ENCODE results near the gene DLG4.

DLG4 gene

DNA sequence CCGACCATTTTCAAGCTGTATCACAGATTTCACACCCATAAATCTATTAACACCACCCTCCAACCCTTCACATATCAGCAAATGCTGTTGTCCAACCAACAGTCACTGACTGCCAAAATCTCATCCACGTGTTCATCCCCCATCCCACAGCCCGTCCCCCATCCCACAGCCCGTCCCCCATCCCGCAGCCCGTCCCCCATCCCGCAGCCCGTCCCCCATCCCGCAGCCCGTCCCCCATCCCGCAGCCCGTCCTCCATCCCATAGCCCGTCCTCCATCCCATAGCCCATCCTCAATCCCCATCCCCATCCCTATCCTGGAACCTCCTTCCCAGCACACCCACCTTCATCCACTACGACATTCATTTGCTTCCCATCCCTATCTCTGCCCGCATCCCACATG lies 14.1 kb downstream of the DLG4 start:
- no peak overlapping the region for H3K27ac ChIP-seq (ENCODE audit: low read depth, low read length)
- H3K4me1 ChIP-seq (ENCODE audit: control insufficient read depth in 5 of 5, insufficient read depth in 5 of 5, low read length in 5 of 5) = peaks cover 0 to 23% (median 14%) of the 10 kb centered on the region in 5 donors
- peak overlapping the region in 1 of 5 donors; percentile 63 for H3K9ac ChIP-seq (ENCODE audit: low read length in 5 of 5)

DNA sequence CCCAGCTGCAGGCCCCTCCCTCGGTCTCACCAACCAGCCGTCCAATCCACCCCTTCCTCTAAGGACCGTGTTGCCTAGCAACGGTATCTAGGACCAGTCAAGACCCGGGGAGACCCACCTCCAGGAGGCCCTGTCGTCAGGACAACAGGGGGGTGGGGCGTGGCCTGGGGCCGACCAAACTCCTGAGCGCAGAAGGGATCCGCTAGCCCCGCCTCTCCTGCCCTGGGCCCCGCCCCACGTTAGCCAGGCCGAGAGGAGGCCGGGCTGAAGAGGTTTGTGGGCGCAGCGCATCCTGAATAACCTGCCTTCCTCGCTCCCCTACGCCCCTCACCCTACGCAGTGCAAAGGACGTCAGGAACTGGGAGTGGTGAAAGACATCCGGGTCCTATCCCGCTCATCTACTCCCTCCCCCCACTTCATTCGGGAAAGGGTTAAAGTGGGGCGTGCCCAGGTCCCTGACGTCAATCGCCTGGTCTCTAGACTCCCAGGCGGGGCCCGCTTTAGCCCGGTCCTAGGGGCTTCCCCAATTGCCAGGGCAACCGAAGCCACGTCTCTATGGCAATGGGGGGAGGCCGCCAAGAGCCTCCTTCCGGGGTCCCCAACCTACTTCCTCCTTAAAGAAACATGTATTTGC lies 14.7 kb downstream of the DLG4 start:
- peaks cover 0 to 18% (median 14%) of the 10 kb centered on the region in 5 donors for H3K36me3 ChIP-seq (ENCODE audit: control insufficient read depth in 5 of 5, insufficient read depth in 5 of 5, low read length in 5 of 5)
- H3K27ac ChIP-seq (ENCODE audit: low read depth, low read length) = no peak overlapping the region
- H3K9ac ChIP-seq (ENCODE audit: low read length in 5 of 5) = peak overlapping the region in 4 of 5 donors; percentile 1 to 63 (median 47)
- H3K9me3 ChIP-seq (ENCODE audit: control insufficient read depth in 5 of 5, low read length in 5 of 5) = no peaks in the 10 kb centered on the region
- H3K4me3 ChIP-seq (ENCODE audit: low read depth in 1 of 5, low read length in 5 of 5) = peak overlapping the region; percentile 71 to 82 (median 74)
- peaks cover 0 to 23% (median 14%) of the 10 kb centered on the region in 5 donors for H3K4me1 ChIP-seq (ENCODE audit: control insufficient read depth in 5 of 5, insufficient read depth in 5 of 5, low read length in 5 of 5)
- peaks cover 4 to 10% (median 6%) of the 10 kb centered on the region in 5 donors for H3K27me3 ChIP-seq (ENCODE audit: control insufficient read depth in 5 of 5, insufficient read depth in 4 of 5, low read length in 5 of 5)

More for the DNA sequence above, 14.1 kb downstream of the DLG4 start:
- peak overlapping the region; percentile 71 to 82 (median 74) for H3K4me3 ChIP-seq (ENCODE audit: low read depth in 1 of 5, low read length in 5 of 5)
- H3K9me3 ChIP-seq (ENCODE audit: control insufficient read depth in 5 of 5, low read length in 5 of 5) = no peaks in the 10 kb centered on the region
- H3K36me3 ChIP-seq (ENCODE audit: control insufficient read depth in 5 of 5, insufficient read depth in 5 of 5, low read length in 5 of 5) = peaks cover 0 to 18% (median 14%) of the 10 kb centered on the region in 5 donors
- H3K27me3 ChIP-seq (ENCODE audit: control insufficient read depth in 5 of 5, insufficient read depth in 4 of 5, low read length in 5 of 5) = peaks cover 4 to 10% (median 6%) of the 10 kb centered on the region in 5 donors

DNA sequence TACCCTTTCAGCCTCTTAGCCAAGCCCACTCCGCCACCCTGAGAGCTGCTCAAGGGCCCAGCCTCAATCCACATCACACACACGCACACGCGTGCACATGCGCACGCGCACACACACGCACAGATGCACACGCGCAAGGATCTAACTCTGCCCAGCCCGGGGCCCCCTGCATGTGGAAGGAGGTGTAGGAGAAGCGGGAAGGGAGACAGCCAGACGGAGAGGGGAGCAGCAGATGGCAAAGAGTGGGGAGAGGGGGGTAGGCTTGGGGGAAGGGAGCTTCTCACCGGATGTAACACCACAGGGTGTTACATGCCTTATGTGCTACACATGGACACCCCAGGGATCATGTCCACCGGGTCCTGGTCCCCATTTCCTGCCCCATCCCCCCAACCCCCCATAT lies 15.3 kb downstream of the DLG4 start:
- Histone ChIP-seq H3K4me1 (ENCODE audit: control insufficient read depth in 5 of 5, insufficient read depth in 5 of 5, low read length in 5 of 5) (peaks cover 0 to 23% (median 14%) of the 10 kb centered on the region in 5 donors), H3K27ac (ENCODE audit: low read depth, low read length) (no peak overlapping the region), H3K4me3 (ENCODE audit: low read depth in 1 of 5, low read length in 5 of 5) (peak overlapping the region; percentile 17 to 82 (median 74)), H3K36me3 (ENCODE audit: control insufficient read depth in 5 of 5, insufficient read depth in 5 of 5, low read length in 5 of 5) (peaks cover 0 to 18% (median 14%) of the 10 kb centered on the region in 5 donors), H3K9ac (ENCODE audit: low read length in 5 of 5) (peak overlapping the region in 1 of 5 donors; percentile 63), H3K27me3 (ENCODE audit: control insufficient read depth in 5 of 5, insufficient read depth in 4 of 5, low read length in 5 of 5) (peaks cover 4 to 10% (median 6%) of the 10 kb centered on the region in 5 donors), H3K9me3 (ENCODE audit: control insufficient read depth in 5 of 5, low read length in 5 of 5) (no peaks in the 10 kb centered on the region)

DNA sequence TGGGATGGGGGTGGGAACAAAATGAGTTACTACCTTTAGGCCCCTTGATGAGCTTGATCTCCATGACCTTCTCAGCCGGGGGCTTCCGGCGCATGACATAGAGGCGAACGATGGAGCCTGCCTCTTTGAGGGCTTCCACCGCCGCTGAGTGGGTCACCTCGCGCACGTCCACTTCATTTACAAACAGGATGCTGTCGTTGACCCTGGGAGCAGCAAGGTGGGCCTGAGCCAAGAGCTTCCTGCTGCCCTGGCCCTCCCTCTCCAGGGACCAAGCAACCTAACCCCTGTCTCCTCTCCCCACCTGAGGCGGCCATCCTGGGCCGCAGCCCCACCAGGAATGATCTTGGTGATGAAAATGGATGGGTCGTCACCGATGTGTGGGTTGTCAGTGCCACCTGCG lies 16.2 kb downstream of the DLG4 start:
- Histone ChIP-seq H3K9ac (ENCODE audit: low read length in 5 of 5) (no peak overlapping the region), H3K4me1 (ENCODE audit: control insufficient read depth in 5 of 5, insufficient read depth in 5 of 5, low read length in 5 of 5) (peaks cover 0 to 23% (median 14%) of the 10 kb centered on the region in 5 donors), H3K27ac (ENCODE audit: low read depth, low read length) (no peak overlapping the region), H3K27me3 (ENCODE audit: control insufficient read depth in 5 of 5, insufficient read depth in 4 of 5, low read length in 5 of 5) (peaks cover 0 to 8% (median 2%) of the 10 kb centered on the region in 5 donors), H3K4me3 (ENCODE audit: low read depth in 1 of 5, low read length in 5 of 5) (no peak overlapping the region), H3K36me3 (ENCODE audit: control insufficient read depth in 5 of 5, insufficient read depth in 5 of 5, low read length in 5 of 5) (peaks cover 0 to 18% (median 14%) of the 10 kb centered on the region in 5 donors), H3K9me3 (ENCODE audit: control insufficient read depth in 5 of 5, low read length in 5 of 5) (no peaks in the 10 kb centered on the region)

DNA sequence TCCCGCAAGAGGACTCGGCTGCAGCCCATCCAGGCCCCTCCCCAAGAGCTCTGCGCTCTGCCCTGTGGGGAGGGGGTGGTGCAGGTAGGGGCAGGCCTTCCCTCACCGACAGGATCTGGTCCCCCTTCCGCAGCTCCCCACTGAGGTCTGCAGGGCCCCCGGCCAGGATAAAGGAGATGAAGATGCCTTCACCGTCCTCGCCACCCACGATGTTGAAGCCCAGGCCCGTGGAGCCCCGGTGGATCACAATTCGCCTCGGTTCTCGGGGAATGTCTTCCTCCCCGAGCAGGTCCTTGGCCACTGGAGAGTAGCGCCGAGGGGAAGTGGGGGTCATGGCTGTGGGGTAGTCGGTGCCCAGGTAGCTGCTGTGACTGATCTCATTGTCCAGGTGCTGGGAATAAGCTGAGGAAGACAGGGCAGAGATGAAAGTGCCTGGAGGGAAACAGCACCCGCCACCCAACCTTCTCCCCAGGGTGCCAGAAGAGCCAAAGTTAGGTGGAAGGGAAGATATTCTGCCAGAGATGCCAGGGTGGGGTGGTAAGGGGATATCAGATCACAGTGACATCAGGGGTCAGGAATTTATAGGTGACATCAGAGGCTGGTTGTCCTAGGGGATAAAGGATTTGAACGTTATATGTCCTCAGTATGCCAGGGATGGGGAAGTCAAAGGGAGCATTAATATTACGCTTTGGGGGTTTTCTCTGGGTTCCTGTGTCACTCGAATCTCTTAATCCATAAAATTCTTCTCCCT lies 22.8 kb downstream of the DLG4 start:
- H3K27me3 ChIP-seq (ENCODE audit: control insufficient read depth in 5 of 5, insufficient read depth in 4 of 5, low read length in 5 of 5) = no peaks in the 10 kb centered on the region
- no peaks in the 10 kb centered on the region for H3K9me3 ChIP-seq (ENCODE audit: control insufficient read depth in 5 of 5, low read length in 5 of 5)
- H3K4me1 ChIP-seq (ENCODE audit: control insufficient read depth in 5 of 5, insufficient read depth in 5 of 5, low read length in 5 of 5) = no peaks in the 10 kb centered on the region
- H3K9ac ChIP-seq (ENCODE audit: low read length in 5 of 5) = no peak overlapping the region
- H3K27ac ChIP-seq (ENCODE audit: low read depth, low read length) = no peak overlapping the region
- no peak overlapping the region for H3K4me3 ChIP-seq (ENCODE audit: low read depth in 1 of 5, low read length in 5 of 5)
- H3K36me3 ChIP-seq (ENCODE audit: control insufficient read depth in 5 of 5, insufficient read depth in 5 of 5, low read length in 5 of 5) = peaks cover 0 to 46% (median 22%) of the 10 kb centered on the region in 5 donors

DNA sequence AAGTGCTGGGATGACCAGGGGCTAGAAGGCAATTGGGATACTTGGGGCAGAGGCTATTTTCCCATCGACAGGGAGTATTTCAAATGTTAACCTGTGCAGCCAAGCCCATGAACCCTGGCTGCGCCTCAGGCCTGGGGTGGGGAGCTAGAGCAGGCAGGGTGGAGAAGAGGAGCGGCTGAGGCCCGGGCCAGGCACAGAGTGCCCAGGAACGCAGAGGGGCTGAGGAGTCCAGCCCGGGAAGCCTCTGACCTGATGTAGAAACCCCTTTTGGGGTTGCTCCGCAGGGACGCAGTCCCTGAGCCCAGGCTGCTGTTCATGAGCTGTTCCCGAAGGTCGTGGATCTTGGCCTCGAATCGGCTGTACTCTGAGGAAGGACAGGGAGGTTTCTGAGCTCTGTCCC lies 23.7 kb downstream of the DLG4 start:
- Histone ChIP-seq H3K4me1 (ENCODE audit: control insufficient read depth in 5 of 5, insufficient read depth in 5 of 5, low read length in 5 of 5) (no peaks in the 10 kb centered on the region), H3K9ac (ENCODE audit: low read length in 5 of 5) (no peak overlapping the region), H3K27me3 (ENCODE audit: control insufficient read depth in 5 of 5, insufficient read depth in 4 of 5, low read length in 5 of 5) (no peaks in the 10 kb centered on the region), H3K9me3 (ENCODE audit: control insufficient read depth in 5 of 5, low read length in 5 of 5) (no peaks in the 10 kb centered on the region), H3K27ac (ENCODE audit: low read depth, low read length) (no peak overlapping the region), H3K36me3 (ENCODE audit: control insufficient read depth in 5 of 5, insufficient read depth in 5 of 5, low read length in 5 of 5) (peaks cover 0 to 46% (median 19%) of the 10 kb centered on the region in 5 donors), H3K4me3 (ENCODE audit: low read depth in 1 of 5, low read length in 5 of 5) (no peak overlapping the region)

DNA sequence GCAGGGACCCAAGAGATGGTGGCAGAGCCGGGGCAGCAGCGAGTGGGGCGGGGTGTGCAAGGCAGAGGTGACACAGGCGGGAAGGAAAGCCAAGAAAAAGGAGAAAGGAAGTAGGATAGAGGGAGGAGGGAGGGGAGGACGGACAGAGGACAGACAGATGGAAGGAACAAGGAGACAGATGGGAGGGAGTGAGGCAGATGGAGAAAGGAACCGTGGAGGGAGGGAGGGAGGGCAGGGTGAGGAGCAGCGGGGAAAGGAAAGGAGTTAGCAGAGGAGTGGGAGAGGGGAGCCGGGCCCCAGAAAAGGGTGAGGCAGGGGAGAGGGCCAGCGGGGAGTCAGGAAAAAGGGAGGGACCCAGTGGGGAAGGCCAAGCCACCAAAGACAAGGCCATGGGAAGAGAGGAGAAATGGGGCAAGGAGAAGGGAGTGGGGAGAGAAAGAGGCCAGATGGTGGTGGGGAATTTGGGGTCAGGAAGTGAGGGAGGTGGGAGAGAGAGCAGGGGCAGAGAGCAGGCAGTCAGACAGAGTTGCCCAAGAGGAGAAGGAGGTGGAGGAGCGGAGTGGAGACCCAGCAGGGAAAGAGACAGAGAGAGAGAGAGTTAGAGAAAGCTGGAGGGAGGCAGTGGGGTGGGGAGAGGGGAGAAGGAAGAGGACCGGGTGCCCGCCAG lies 27.2 kb downstream of the DLG4 start:
- H3K36me3 ChIP-seq (ENCODE audit: control insufficient read depth in 5 of 5, insufficient read depth in 5 of 5, low read length in 5 of 5) = peaks cover 0 to 52% (median 16%) of the 10 kb centered on the region in 5 donors

DNA sequence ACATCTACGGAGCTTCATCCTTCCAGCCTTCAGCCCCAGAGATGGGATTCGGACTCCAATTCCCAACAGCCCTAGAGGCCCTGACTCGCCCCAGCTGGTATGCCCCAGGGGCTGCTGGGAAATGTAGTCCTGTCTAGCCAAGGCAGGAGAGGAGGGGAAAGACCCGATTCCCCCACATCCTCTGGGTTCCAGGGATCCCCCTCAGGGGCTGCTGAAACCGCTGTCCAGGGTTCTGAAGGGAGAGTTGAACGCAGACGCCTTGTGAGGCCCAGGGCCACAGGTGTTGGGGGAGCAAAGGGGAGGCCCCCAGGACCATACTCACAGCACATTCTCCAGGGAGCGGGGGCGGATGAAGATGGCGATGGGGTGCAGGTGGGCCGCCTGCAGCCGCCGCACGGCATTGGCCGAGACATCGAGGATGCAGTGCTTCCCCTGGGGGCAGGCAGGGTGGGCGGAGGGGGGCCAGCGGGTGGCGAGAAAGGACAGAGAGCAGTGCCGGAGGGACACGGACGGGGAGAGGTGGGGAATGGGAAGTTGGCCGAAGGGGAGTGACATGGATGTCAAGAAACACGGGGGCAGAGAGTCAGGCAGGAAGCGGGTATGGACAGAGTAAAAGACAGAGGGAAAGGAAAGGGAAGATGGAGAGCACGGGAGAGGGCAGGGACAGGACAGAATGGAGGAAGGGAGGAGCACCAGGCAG lies 27.9 kb downstream of the DLG4 start:
- H3K9ac ChIP-seq (ENCODE audit: low read length in 5 of 5) = no peak overlapping the region
- peaks cover 0 to 48% (median 16%) of the 10 kb centered on the region in 5 donors for H3K36me3 ChIP-seq (ENCODE audit: control insufficient read depth in 5 of 5, insufficient read depth in 5 of 5, low read length in 5 of 5)
- H3K9me3 ChIP-seq (ENCODE audit: control insufficient read depth in 5 of 5, low read length in 5 of 5) = no peaks in the 10 kb centered on the region
- no peak overlapping the region for H3K4me3 ChIP-seq (ENCODE audit: low read depth in 1 of 5, low read length in 5 of 5)
- H3K27ac ChIP-seq (ENCODE audit: low read depth, low read length) = no peak overlapping the region
- no peaks in the 10 kb centered on the region for H3K4me1 ChIP-seq (ENCODE audit: control insufficient read depth in 5 of 5, insufficient read depth in 5 of 5, low read length in 5 of 5)
- H3K27me3 ChIP-seq (ENCODE audit: control insufficient read depth in 5 of 5, insufficient read depth in 4 of 5, low read length in 5 of 5) = no peaks in the 10 kb centered on the region

More for the DNA sequence above, 27.2 kb downstream of the DLG4 start:
- Histone ChIP-seq H3K4me1 (ENCODE audit: control insufficient read depth in 5 of 5, insufficient read depth in 5 of 5, low read length in 5 of 5) (no peaks in the 10 kb centered on the region), H3K9ac (ENCODE audit: low read length in 5 of 5) (no peak overlapping the region), H3K4me3 (ENCODE audit: low read depth in 1 of 5, low read length in 5 of 5) (no peak overlapping the region), H3K27ac (ENCODE audit: low read depth, low read length) (no peak overlapping the region), H3K9me3 (ENCODE audit: control insufficient read depth in 5 of 5, low read length in 5 of 5) (no peaks in the 10 kb centered on the region), H3K27me3 (ENCODE audit: control insufficient read depth in 5 of 5, insufficient read depth in 4 of 5, low read length in 5 of 5) (no peaks in the 10 kb centered on the region)

DNA sequence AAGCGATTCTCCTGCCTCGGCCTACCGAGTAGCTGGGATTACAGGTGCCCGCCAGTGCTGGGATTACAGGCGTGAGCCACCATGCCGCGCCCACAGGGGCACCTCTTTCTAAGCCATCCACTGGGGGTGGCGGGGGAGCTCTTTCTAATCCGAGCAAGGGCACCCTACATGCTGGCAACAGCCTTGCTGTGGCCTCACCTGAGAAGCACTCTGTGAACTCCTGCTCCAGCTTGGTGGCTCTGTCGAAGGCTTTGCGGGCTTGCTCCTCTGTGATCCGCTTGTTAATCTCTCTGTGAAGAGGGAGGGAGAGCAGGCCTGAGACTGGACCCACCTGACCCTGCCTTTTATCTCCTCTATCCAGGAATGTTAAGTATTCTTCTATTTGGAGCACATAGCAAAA lies 28.6 kb downstream of the DLG4 start:
- Histone ChIP-seq H3K36me3 (ENCODE audit: control insufficient read depth in 5 of 5, insufficient read depth in 5 of 5, low read length in 5 of 5) (peaks cover 0 to 42% (median 11%) of the 10 kb centered on the region in 5 donors), H3K9me3 (ENCODE audit: control insufficient read depth in 5 of 5, low read length in 5 of 5) (no peaks in the 10 kb centered on the region), H3K4me1 (ENCODE audit: control insufficient read depth in 5 of 5, insufficient read depth in 5 of 5, low read length in 5 of 5) (no peaks in the 10 kb centered on the region), H3K27ac (ENCODE audit: low read depth, low read length) (no peak overlapping the region), H3K27me3 (ENCODE audit: control insufficient read depth in 5 of 5, insufficient read depth in 4 of 5, low read length in 5 of 5) (no peaks in the 10 kb centered on the region), H3K9ac (ENCODE audit: low read length in 5 of 5) (no peak overlapping the region), H3K4me3 (ENCODE audit: low read depth in 1 of 5, low read length in 5 of 5) (no peak overlapping the region)
